Stomach (tissue), 9 donors: ENCODE measurements around the gene HPD. TPM values are rescaled to one million over a fixed set of nuclear protein-coding genes. Genes with fewer than 3 reads are reported as not detected.

Experiments used
- DNase-seq, 2 donors: peaks; one replicate each; pipeline versions ENCODE4 v3.0.0 to v3.0.0-alpha.2; 2013 to 2019
- H3K27ac ChIP-seq, 5 donors: fragments of 200-600 bp in 4 of 5; sonication (generic) in 4 of 5; one replicate each; pipeline ENCODE4 v1.5.1; 2013 to 2019; ENCODE audit warnings: mild to moderate bottlenecking in 1 of 5, moderate library complexity in 1 of 5
- H3K27me3 ChIP-seq, 3 donors: fragments of 200-600 bp; sonication (generic); one replicate each; pipeline ENCODE4 v1.5.1; 2017 to 2019; ENCODE audit warnings: mixed run types in 1 of 3
- H3K36me3 ChIP-seq, 4 donors: fragments of 200-600 bp; sonication (generic); 1 replicate in 3 of 4; 2 replicates in 1 of 4; pipeline ENCODE4 v1.5.1; 2016 to 2019
- H3K4me1 ChIP-seq, 4 donors: fragments of 200-600 bp; sonication (generic); one replicate each; pipeline ENCODE4 v1.5.1; 2016 to 2019
- H3K4me3 ChIP-seq, 4 donors: fragments of 200-600 bp; sonication (generic) in 3 of 4; one replicate each; pipeline ENCODE4 v1.5.1; 2016 to 2019; ENCODE audit warnings: mild to moderate bottlenecking in 1 of 4
- H3K9me3 ChIP-seq, 4 donors: fragments of 200-600 bp; sonication (generic); one replicate each; pipeline ENCODE4 v1.5.1; 2016 to 2019
- EP300 ChIP-seq: sonication (generic); formaldehyde crosslinking; IDR thresholded peaks from one replicate; pipeline ENCODE4 v1.6.1; 2017; ENCODE audit warnings: antibody characterized with exemption
- POLR2A ChIP-seq, 4 donors: fragments of 450-650 bp; IDR thresholded peaks; one replicate each; pipeline ENCODE4 v1.6.1; 2016; ENCODE audit warnings: antibody characterized with exemption in 4 of 4, control low read depth in 2 of 4, mild to moderate bottlenecking in 1 of 4, moderate library complexity in 1 of 4
- POLR2AphosphoS5 ChIP-seq, 3 donors: sonication (generic); formaldehyde crosslinking; IDR thresholded peaks; one replicate each; pipeline ENCODE4 v1.6.1; 2016; ENCODE audit warnings: antibody characterized with exemption in 3 of 3
- WGBS, 5 donors: extraction: QIAGEN DNeasy Blood & Tissue Kit in 3 of 5; methylation state at CpG; one replicate each; pipeline versions ENCODE4 v1.1.5 to v1.1.7; 2013 to 2018; 5-methylcytosine and 5-hydroxymethylcytosine counted together
- intact Hi-C: fragments of 100-400 bp; cut with DNase I; formaldehyde crosslinking; loops from one replicate; pipeline ENCODE4 v1.15.1; 2023; ENCODE audit warnings: low total_unique reads
- polyA plus RNA-seq, 3 donors: library from polyadenylated mRNA; stranded (reverse); fragments of 200-250 nt; gene quantifications; one replicate each; pipeline ENCODE4 v1.2.3, GENCODE V29; 2013
- total RNA-seq, 5 donors: library from RNA; depleted of rRNA; stranded (reverse); fragments of >200 nt; gene quantifications; one replicate each; pipeline versions ENCODE4 v1.1.0 to v1.2.3, GENCODE V29; 2014 to 2016
- TF ChIP-seq, protein P1 (sequence below), 7 experiments: fragments of 450-650 bp in 4 of 7; fragments of 200-600 bp in 3 of 7; sonication (generic) in 3 of 7; IDR thresholded peaks; one replicate each; pipeline ENCODE4 v1.5.1; 2016 to 2019; ENCODE audit warnings: antibody characterized with exemption in 7 of 7, control low read depth in 2 of 7, mild to moderate bottlenecking in 1 of 7
- donor health status: healthy with polysubstance abuse.
- donor health status: Bipolar disorder and iron deficiency.
- donor health status: healthy.

HPD gene
- total and polyA plus RNA-seq, 8 donors: 0.40 to 3.1 (median 0.73) TPM; not detected in 5

DNA sequence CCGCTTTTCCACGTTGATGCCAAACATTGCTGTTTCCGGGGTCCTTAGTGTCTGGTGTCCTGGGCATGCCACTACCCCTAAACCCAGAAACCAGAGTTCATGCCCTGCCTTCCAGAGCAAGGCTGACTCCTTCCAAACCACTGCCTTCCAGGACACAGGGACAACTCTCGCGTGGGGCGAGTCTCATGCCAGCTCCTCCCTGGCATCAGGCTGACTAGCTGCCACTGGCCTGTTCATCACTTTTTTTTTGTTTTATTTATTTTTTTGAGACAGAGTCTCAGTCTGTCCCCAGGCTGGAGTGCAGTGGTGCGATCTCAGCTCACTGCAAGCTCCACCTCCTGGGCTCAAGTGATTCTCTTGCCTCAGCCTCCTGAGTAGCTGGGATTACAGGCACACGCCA is 50.0 kb downstream of the HPD start:
- Histone ChIP-seq H3K27me3 (no peaks in the 10 kb centered on the region), H3K27ac (peak overlapping the region in 1 of 5 donors; percentile 2), H3K4me3 (no peak overlapping the region), H3K36me3 (peaks cover 32 to 46% (median 38%) of the 10 kb centered on the region in 4 donors), H3K9me3 (no peaks in the 10 kb centered on the region), H3K4me1 (peaks cover 55 to 80% (median 72%) of the 10 kb centered on the region in 4 donors)
- intact Hi-C loops: no loop called here
- 84 to 91% (median 89%) methylated on average over 8 of the region's 8 CpGs for WGBS, 5 donors
- TF ChIP-seq POLR2AphosphoS5 (IDR thresholded peaks at IDR 0.05) (no peak), POLR2A (IDR thresholded peaks at IDR 0.05) (no peak), EP300 (no peak)
- TF ChIP-seq, protein P1, sequence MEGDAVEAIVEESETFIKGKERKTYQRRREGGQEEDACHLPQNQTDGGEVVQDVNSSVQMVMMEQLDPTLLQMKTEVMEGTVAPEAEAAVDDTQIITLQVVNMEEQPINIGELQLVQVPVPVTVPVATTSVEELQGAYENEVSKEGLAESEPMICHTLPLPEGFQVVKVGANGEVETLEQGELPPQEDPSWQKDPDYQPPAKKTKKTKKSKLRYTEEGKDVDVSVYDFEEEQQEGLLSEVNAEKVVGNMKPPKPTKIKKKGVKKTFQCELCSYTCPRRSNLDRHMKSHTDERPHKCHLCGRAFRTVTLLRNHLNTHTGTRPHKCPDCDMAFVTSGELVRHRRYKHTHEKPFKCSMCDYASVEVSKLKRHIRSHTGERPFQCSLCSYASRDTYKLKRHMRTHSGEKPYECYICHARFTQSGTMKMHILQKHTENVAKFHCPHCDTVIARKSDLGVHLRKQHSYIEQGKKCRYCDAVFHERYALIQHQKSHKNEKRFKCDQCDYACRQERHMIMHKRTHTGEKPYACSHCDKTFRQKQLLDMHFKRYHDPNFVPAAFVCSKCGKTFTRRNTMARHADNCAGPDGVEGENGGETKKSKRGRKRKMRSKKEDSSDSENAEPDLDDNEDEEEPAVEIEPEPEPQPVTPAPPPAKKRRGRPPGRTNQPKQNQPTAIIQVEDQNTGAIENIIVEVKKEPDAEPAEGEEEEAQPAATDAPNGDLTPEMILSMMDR (IDR thresholded peaks at IDR 0.05): no peak
- DNase-seq: no peak

DNA sequence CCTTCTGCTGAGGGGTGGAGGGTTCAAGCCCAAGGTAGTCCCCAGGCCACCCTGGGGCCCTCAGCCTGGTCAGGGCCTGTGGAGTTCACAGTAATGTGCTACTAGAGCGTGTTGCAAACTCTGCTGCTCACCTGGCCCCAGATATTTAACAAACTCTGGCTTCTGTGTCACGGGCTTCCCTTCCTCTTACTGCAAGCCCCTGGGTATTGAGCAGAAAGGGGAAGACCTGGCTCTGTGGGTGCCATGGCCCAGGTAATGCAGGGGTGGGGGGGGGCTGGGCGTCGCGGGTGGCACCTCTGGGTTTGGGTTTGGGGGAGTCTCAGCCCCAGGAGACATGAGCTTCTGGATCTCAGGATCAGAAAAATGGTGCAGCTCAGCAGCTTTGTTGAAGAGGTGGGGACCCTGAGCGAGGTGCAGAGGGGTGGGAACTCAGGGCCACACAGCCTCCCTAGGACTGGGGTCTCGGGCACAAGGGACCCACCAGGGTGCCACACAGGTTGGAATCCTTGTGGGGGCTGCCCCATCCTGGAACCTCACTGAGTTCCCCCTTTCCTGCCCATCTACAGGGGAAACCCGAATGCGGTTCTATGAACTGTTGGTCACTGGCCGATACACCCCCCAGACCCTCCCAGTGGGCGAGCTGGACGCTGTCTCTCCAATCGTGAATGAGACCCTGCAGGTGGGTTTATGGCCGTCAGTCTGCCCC is 50.9 kb downstream of the HPD start:
- Histone ChIP-seq H3K4me1 (peaks cover 47 to 71% (median 67%) of the 10 kb centered on the region in 4 donors), H3K27me3 (no peaks in the 10 kb centered on the region), H3K4me3 (no peak overlapping the region), H3K27ac (peak overlapping the region in 1 of 5 donors; percentile 2), H3K36me3 (peaks cover 32 to 42% (median 36%) of the 10 kb centered on the region in 4 donors), H3K9me3 (no peaks in the 10 kb centered on the region)
- intact Hi-C loops: no loop called here
- TF ChIP-seq POLR2AphosphoS5 (IDR thresholded peaks at IDR 0.05) (no peak), EP300 (no peak), POLR2A (IDR thresholded peaks at IDR 0.05) (no peak)
- TF ChIP-seq, protein P1 (IDR thresholded peaks at IDR 0.05): no peak
- no peak for DNase-seq
- 76 to 79% (median 76%) methylated on average over 14 of the region's 14 CpGs for WGBS, 5 donors

DNA sequence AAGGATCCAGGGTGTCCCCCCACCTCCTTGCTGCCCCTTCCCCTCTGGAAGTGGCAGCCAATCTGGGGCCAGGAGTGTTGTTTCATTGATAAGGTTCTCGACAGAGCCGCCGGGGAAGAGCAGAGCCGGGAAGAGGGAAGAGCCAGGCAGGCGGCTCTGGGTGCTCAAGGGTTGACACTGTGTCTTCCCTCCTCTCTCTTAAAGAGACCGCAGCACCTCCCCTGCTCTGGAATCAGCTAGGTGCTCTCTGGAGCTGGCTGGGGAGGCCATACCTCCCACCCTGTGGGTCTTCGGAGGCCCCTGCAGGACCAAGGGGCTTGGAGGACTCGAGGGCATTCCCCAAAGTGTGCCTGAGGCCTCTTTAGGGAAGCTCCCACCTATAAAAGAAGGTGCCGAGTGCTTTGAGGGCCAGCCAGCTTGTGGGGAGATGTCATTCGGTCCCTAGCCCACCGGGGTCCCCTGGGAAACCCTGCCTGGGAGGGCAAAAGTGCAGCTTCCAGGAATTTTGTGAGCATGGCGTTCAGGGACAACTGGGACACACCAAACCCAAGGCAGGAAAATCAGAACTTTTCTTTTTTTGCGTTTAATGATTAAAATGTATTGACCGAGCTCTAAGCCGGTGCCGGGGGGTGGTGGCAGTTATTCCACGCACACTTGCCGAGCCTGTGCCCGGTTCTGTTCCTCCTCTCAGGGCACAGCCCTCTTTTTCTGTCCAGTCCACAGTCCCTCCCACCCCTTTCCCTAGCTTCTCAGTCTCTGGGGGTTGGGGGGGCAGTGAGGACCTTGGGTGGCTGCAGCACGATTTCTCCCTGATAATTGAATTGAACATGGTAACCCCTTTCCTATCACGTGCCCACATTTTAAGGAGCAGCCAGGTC is 51.9 kb downstream of the HPD start:
- intact Hi-C loops: no loop called here
- H3K36me3 ChIP-seq: peaks cover 32 to 42% (median 36%) of the 10 kb centered on the region in 4 donors
- TF ChIP-seq EP300 (no peak), POLR2A (IDR thresholded peaks at IDR 0.05) (no peak), POLR2AphosphoS5 (IDR thresholded peaks at IDR 0.05) (no peak)
- TF ChIP-seq, protein P1 (IDR thresholded peaks at IDR 0.05): no peak
- no peaks in the 10 kb centered on the region for H3K9me3 ChIP-seq
- H3K27ac ChIP-seq: peak overlapping the region; percentile 5 to 100 (median 100)
- 33 to 40% (median 34%) methylated on average over 18 to 21 of the region's 21 CpGs for WGBS, 5 donors
- DNase-seq: peak in 1 of 2 donors; percentile 44
- no peaks in the 10 kb centered on the region for H3K27me3 ChIP-seq
- peaks cover 40 to 71% (median 56%) of the 10 kb centered on the region in 4 donors for H3K4me1 ChIP-seq
- peak overlapping the region; percentile 72 to 87 (median 80) for H3K4me3 ChIP-seq

DNA sequence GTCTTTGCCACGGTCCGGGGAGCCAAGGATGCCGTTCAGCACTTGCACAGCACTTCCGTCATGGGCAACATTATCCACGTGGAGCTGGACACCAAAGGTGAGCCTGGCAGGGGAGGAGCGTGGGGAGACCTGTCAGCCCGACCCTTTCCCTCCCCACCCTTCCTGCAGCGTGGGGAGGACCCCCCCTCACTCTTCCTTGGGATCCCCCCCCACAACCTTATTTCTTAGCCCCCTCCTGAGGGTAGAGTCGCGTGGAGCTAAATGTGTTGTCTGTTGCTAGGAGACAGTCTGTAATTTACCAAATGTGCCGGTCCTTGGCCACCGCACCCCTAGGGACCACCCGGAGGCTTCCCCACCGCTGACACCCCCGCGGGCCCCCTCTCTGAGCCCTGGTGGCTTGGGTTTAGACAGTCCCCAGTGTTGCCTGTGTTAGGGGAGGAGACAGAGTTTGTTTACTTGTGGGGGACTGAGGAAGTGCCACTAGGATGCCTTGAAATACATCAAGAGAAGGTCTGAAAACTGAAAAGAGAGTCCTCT is 52.6 kb downstream of the HPD start:
- TF ChIP-seq EP300: no peak
- TF ChIP-seq, protein P1 (IDR thresholded peaks at IDR 0.05): no peak
- no peak for TF ChIP-seq POLR2AphosphoS5 (IDR thresholded peaks at IDR 0.05)
- no peak for TF ChIP-seq POLR2A (IDR thresholded peaks at IDR 0.05)
- H3K27ac ChIP-seq: peak overlapping the region; percentile 5 to 100 (median 100)
- peak overlapping the region; percentile 72 to 87 (median 80) for H3K4me3 ChIP-seq
- WGBS, 5 donors: 1 to 5% (median 2%) methylated on average over 11 to 16 of the region's 16 CpGs
- peaks cover 33 to 71% (median 49%) of the 10 kb centered on the region in 4 donors for H3K4me1 ChIP-seq
- peak in 1 of 2 donors; percentile 49 for DNase-seq
- intact Hi-C loops: no loop called here
- no peaks in the 10 kb centered on the region for H3K9me3 ChIP-seq
- no peaks in the 10 kb centered on the region for H3K27me3 ChIP-seq
- peaks cover 32 to 37% (median 36%) of the 10 kb centered on the region in 4 donors for H3K36me3 ChIP-seq
